HG03139 (cell line): ENCODE measurements around the gene ZNF827.
A peak's percentile ranks its signal among the peaks of the same experiment; 100 is the strongest.

ENCODE experiments used
- ATAC-seq: cut with Tn5 transposase; IDR thresholded peaks from one replicate; pipeline ENCODE4 v1.9.1; 2021; ENCODE audit not compliant: unreplicated experiment

The ZNF827 gene

GRCh38 chr4:145890689-145891088, 47.9 kb downstream of the ZNF827 start:
- no peak for ATAC-seq

- no peak for ATAC-seq
These were observed 50.2 kb downstream of the ZNF827 start for GRCh38 chr4:145888393-145888792.

DNA sequence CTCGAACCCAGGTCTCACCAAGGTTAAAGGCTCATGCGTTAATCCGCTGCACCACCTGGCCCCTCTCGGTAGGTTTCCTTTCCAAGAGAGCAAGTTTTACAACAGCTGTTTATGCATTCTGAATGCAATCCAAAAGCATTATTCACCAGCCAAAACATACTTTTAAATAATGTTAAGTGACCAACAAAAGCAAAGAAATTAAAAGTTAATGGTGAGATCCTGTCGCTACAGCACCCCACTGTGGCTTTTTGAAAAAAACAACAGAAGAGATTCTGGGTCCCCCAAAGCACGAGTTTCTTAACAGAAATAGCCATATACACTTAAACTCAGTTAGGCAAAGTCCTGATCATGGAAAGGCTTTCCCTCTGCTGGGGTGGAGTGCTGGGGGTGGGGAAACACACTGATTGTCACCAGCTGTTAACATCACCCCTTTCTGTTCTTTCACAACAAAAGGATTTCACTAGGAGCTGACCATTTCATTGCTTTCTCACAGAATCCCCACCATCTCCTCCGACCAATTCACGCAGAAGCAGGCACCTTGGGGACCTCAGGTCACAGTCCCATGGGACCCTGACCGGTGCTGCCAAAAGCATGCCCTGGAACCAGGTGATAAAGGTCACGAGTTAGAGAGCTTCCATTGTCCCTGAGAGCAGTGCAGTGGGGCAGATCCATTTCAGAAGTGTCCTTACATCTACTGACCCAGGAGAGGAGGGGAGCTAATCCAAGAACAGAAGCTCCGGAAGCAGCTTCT, 51.2 kb downstream of the ZNF827 start:
- no peak for ATAC-seq

GRCh38 chr4:145886871-145887240, 51.8 kb downstream of the ZNF827 start:
- no peak for ATAC-seq

DNA sequence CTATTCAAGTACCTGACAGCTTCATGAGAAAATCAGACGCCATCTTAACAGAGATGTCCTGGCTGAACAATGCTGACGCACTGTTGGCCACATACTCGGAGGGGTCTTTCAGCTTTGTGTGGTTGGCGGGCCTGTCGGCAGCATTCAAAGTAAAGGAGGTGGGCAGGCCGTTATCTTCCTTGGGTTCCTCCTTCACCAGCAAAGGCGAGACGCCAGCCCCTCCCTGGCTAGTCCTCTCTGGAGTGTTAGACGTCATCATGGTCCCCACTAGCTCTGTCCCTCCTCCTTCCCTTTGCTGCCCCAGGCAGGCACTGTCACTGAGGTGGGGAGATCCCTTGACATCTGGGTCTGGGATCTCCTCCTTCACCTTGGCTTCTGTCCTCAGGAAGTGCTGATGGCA, 53.0 kb downstream of the ZNF827 start:
- ATAC-seq, result no peak

DNA sequence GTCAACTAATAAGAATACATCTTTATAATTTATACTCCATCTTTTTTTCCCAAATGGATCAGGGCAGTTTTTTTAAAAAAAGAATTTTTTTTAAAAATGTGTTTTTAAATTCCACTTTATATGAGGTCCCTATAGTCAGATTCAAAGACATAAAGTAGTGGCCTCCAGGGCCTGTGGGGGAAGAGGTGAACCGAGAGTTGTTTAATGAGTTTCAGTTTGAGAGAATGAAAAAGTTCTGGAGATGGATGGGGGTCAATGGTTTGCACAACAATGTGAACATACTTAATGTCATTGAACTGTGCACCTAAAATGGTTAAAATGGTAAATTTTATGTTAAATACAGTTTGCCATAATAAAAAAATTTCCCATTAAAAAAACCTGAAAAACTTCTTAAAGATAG, 53.8 kb downstream of the ZNF827 start:
- ATAC-seq, result no peak

- ATAC-seq, result no peak
These were observed 55.4 kb downstream of the ZNF827 start for GRCh38 chr4:145883101-145883694.

DNA sequence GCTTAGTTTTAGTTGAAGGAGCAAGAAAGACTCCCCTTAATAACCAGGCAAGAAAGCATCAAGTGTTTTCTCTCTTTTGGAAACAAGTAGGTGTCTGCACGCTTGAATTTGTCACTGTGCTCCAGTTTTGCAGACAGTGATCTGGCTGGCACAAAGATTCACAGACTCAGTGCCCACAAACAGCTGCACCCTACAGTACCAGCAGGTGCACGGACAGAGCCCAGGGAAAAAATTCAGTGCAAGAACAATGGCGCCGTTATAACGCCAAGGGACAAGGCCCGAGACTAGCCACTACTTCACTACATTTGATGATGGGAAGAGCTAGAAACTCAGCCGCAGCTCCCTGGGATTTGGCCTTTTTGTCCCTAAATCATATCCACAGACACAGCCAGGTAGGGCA, 56.0 kb downstream of the ZNF827 start:
- no peak for ATAC-seq

DNA sequence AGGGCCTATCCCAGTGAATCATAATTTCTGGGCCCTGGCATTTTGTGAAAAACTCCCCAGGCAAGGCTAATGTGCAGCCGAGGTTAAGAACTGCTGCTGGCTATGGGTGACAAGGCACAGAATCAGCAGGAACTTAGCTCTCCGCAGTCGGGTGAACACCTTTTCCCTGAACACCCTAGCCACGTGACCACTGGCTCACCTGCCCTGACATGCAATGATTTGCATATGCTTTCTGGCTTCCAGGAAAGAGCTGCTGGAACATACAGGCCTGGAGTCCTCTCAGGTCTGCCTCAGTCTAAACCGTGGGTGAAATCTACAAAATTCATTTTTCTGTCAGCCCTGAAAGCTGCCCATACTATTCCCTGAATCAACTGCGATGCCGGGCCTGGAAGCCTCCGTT, 56.6 kb downstream of the ZNF827 start:
- ATAC-seq, result peak; percentile 51

DNA sequence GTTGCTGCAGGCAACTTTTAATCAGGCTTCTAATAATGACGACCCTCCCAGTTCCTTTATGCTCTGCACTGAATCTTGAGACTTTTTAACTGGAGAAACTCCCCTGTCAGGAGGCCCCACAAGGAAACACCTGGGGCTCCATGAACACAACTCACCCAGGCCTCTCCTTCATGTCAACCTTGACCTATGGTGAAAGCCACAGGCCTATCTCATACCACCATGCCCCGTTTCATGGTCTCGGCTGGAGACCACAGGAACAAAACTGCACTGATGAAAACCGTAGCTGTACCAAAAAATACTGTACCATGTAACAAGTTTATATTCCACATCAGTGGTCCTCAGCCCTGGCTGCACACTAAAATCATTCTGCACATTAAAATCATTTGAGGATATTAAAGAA, 57.0 kb downstream of the ZNF827 start:
- peak; percentile 50 for ATAC-seq

GRCh38 chr4:145880355-145880960, 58.2 kb downstream of the ZNF827 start:
- ATAC-seq, result no peak

GRCh38 chr4:145879598-145879997, 59.0 kb downstream of the ZNF827 start:
- ATAC-seq, result no peak

DNA sequence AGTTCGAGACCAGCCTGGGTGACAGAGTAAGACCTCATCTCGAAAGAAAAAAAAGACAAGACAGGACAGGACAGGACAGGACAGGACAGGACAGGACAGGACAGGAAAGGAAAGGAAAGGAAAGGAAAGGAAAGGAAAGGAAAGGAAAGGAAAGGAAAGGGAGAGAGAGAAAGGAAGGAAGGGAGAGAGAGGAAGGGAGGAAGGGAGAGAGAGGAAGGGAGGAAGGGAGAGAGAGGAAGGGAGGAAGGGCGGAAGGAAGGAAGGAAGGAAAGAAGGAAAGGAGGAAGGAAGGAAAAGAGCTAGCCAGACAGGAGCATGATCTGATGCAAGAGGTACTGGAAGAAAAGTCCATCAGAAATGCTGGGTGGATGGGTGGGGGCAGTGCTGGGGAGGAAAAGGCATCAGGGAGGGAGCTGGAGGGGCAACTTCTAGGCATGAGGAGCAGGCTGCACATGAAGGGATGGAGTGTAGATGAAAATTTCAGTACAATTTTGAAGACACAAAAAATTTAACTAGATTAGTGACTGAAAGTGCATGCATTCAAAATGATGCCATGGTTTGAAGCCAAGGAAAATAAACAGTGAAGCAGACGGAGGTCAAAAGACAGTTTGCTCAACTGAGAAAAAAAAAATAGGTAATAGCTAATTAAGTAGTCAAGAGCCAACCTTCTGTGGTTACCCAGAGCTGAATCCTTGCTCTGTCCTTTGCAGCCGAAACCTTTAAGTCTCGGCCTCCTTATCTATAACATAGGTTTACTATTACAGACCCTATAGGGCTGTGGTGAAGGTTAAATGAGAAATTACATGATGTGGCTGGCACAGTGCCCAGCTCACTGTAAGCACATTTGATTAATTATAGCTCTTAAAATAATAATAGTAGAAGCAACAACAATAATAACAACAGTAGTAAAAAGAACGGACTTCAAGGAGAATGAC, 59.9 kb downstream of the ZNF827 start:
- ATAC-seq, result no peak

GRCh38 chr4:145876531-145877180, 62.0 kb downstream of the ZNF827 start:
- ATAC-seq, result no peak

- no peak for ATAC-seq
These were observed 64.7 kb downstream of the ZNF827 start for GRCh38 chr4:145873901-145874300.

DNA sequence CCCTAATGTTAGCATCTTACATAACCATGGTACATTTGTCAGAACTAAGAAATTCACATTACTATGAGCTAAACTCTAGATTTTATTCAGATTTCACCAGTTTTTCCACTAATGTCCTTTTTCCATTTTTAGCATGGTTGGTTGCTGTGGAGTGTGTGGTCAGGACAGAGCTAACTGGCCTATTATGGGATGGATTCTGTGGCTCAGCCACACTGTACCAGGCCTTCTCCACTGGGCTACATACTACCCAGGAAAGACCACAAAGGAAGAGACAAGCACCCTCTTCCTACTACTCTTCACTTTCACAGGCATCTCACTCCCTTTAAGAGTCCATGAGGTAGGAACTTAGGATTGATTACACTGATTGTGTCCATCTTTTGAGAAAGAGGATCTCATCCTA, 67.4 kb downstream of the ZNF827 start:
- ATAC-seq, result no peak

- no peak for ATAC-seq
These were observed 68.2 kb downstream of the ZNF827 start for GRCh38 chr4:145870155-145871020.

DNA sequence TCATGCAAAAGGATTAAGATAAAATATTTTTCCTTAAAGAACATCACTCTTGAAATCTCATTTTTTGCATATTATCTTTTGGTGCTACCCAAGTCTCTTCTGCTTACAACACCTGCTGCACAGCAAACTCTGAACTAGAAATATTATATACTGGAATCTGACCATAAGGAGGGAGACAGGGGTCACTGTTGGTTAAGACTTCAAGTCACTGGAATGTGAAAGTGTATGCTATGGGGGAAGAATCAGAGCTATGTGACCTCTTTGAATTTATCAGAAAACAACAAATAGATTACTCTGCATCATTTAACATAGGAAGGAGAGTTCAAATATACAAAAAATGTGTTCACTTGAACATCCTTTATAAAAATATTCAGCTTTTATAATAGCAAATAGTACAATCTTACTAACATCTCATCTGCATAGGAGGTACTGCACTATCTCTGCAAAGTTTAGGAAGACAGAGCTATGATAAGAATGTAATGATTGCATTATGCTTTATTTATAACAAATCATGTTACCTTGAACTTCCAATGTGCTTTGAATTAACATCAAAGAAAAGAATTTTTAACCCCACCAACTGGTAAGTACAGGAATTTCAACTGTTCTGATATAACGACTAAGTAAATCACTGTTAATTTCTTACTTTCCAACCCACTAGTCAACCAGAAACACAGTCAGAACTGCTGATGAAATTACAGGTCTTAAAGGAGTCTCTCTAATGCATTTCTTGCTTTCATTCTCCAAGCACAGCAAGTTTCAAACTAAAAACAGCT, 69.8 kb downstream of the ZNF827 start:
- ATAC-seq, result peak; percentile 61

GRCh38 chr4:145867406-145867805, 71.2 kb downstream of the ZNF827 start:
- no peak for ATAC-seq
